GM12878 (cell line): Measurements from ENCODE around the gene SCAMP4. TPM values are rescaled to one million over a fixed set of nuclear protein-coding genes. Genes with fewer than 3 reads are reported as not detected.

ENCODE experiments used
- ATAC-seq: fragments of 200-7000 bp; cut with Tn5 transposase; 3 replicates; pipeline ENCODE4 v1.9.1; 2020; ENCODE audit warnings: mild to moderate bottlenecking, moderate library complexity
- BruUV-seq: library from RNA; stranded (reverse); fragments of 400-500 nt; replicated peaks from 2 replicates; lab custom pipeline; 2021; lab: Mats Ljungman, UMichigan
- CTCF ChIA-PET: fragments of 300-600 bp; sonication (Branson Sonifier 250); formaldehyde crosslinking; extraction: SDS; loops from one replicate; lab custom pipeline; 2021; ENCODE audit warnings: inconsistent platforms; lab: Yijun Ruan, JAX
- POLR2A ChIA-PET: fragments of 350-600 bp; formaldehyde crosslinking; extraction: SDS; loops from one replicate; lab custom pipeline; 2021; ENCODE audit warnings: inconsistent platforms; lab: Charles Lee
- RAD21 ChIA-PET: fragments of 300-600 bp; sonication (Branson Sonifier 250); formaldehyde crosslinking; loops from one replicate; lab custom pipeline; 2023; ENCODE audit warnings: antibody characterized with exemption; ENCODE audit not compliant: unreplicated experiment; lab: Charles Lee
- SMC1A ChIA-PET: fragments of 300-600 bp; sonication (Branson Sonifier 250); formaldehyde crosslinking; loops from one replicate; lab custom pipeline; 2023; ENCODE audit not compliant: unreplicated experiment, uncharacterized antibody; lab: Charles Lee
- DNase-seq: peaks from one replicate; pipeline ENCODE4 v3.0.0-alpha.2; 2011; ENCODE audit warnings: low read depth, low spot score
- FAIRE-seq: peaks from 3 replicates; lab custom pipeline; 2011; peaks lifted over from hg19 to GRCh38; lab: Jason Lieb, UNC
- H2AFZ ChIP-seq: 2 replicates; pipeline ENCODE4 v1.6.0; 2011; ENCODE audit warnings: low read depth, low read length, control low read depth; ENCODE audit not compliant: control insufficient read depth
- H3K27ac ChIP-seq: 2 replicates; pipeline ENCODE4 v1.5.1; 2011; ENCODE audit warnings: control low read depth; ENCODE audit not compliant: control insufficient read depth, insufficient read depth
- H3K27me3 ChIP-seq, 2 experiments: replicated peaks in 1 of 2; 2 replicates each; pipeline versions ENCODE4 v1.6.0 to v1.6.1; 2011; ENCODE audit warnings: low read length in 1 of 2; ENCODE audit not compliant: control insufficient read depth in 2 of 2, insufficient read depth in 2 of 2
- H3K36me3 ChIP-seq, 2 experiments: 2 replicates each; pipeline ENCODE4 v1.5.1; 2011; ENCODE audit warnings: low read length in 1 of 2; ENCODE audit not compliant: control insufficient read depth in 2 of 2, insufficient read depth in 2 of 2
- H3K4me1 ChIP-seq: 2 replicates; pipeline ENCODE4 v1.6.1; 2011; ENCODE audit warnings: mild to moderate bottlenecking, low read length, moderate library complexity, mixed read lengths; ENCODE audit not compliant: control insufficient read depth, insufficient read depth
- H3K4me2 ChIP-seq: 2 replicates; pipeline ENCODE4 v1.6.0; 2011; ENCODE audit warnings: control low read depth; ENCODE audit not compliant: control insufficient read depth, insufficient read depth
- H3K4me3 ChIP-seq: fragments of 200-600 bp; sonication (generic); 2 replicates; pipeline ENCODE4 v1.5.1; 2016
- H3K79me2 ChIP-seq: 2 replicates; pipeline ENCODE4 v1.6.0; 2011; ENCODE audit warnings: low read length; ENCODE audit not compliant: control insufficient read depth, insufficient read depth
- H3K9ac ChIP-seq: 2 replicates; pipeline ENCODE4 v1.8.0; 2011; ENCODE audit warnings: low read length, control low read depth, mixed read lengths; ENCODE audit not compliant: control insufficient read depth, insufficient read depth
- H3K9me3 ChIP-seq: replicated peaks from 3 replicates; pipeline ENCODE4 v1.5.1; 2011; ENCODE audit warnings: mild to moderate bottlenecking, low read length; ENCODE audit not compliant: control insufficient read depth, insufficient read depth
- H4K20me1 ChIP-seq: 2 replicates; pipeline ENCODE4 v1.6.0; 2011; ENCODE audit not compliant: control insufficient read depth, insufficient read depth
- BHLHE40 ChIP-seq, 2 experiments: fragments of 450-650 bp in 1 of 2; IDR thresholded peaks; 2 replicates each; pipeline ENCODE4 v1.6.1; 2011 to 2017; ENCODE audit warnings: low read depth in 2 of 2, borderline replicate concordance in 1 of 2, improper control_type of control experiment in 1 of 2, low read length in 1 of 2, mild to moderate bottlenecking in 1 of 2
- BRCA1 ChIP-seq: IDR thresholded peaks from 2 replicates; pipeline ENCODE4 v1.6.1; 2011; ENCODE audit warnings: low read depth, low read length, improper control_type of control experiment
- CBX3 ChIP-seq: fragments of 200-600 bp; sonication (generic); IDR thresholded peaks from 2 replicates; pipeline ENCODE4 v1.6.1; 2016; ENCODE audit warnings: low read depth, borderline replicate concordance
- CHD4 ChIP-seq: fragments of 200-600 bp; sonication (generic); IDR thresholded peaks from 2 replicates; pipeline ENCODE4 v1.6.1; 2016; ENCODE audit warnings: mild to moderate bottlenecking
- CREB1 ChIP-seq: IDR thresholded peaks from 2 replicates; pipeline ENCODE4 v1.6.1; 2012; ENCODE audit warnings: low read depth, mild to moderate bottlenecking, inconsistent platforms
- CREM ChIP-seq: IDR thresholded peaks from 2 replicates; pipeline ENCODE4 v1.6.1; 2014; ENCODE audit warnings: antibody characterized with exemption, low read depth
- IRF4 ChIP-seq: IDR thresholded peaks from 2 replicates; pipeline ENCODE4 v1.6.1; 2011; ENCODE audit warnings: low read depth, low read length
- KDM1A ChIP-seq: fragments of 200-600 bp; sonication (generic); IDR thresholded peaks from 2 replicates; pipeline ENCODE4 v1.6.1; 2016; ENCODE audit warnings: borderline replicate concordance
- LARP7 ChIP-seq: fragments of 450-650 bp; IDR thresholded peaks from 2 replicates; pipeline ENCODE4 v1.6.1; 2017; ENCODE audit warnings: mild to moderate bottlenecking
- MXI1 ChIP-seq: fragments of 150-350 bp; IDR thresholded peaks from 2 replicates; pipeline ENCODE4 v1.6.1; 2011; ENCODE audit warnings: low read depth, mild to moderate bottlenecking, inconsistent platforms, low read length, improper control_type of control experiment
- PML ChIP-seq: IDR thresholded peaks from 2 replicates; pipeline ENCODE4 v1.6.1; 2012; ENCODE audit warnings: low read length, inconsistent platforms
- POLR2AphosphoS5 ChIP-seq: IDR thresholded peaks from 2 replicates; pipeline ENCODE4 v1.6.1; 2011; ENCODE audit warnings: mild to moderate bottlenecking, low read length, inconsistent platforms
- SMAD1 ChIP-seq: fragments of 450-650 bp; IDR thresholded peaks from 2 replicates; pipeline ENCODE4 v1.6.1; 2018; ENCODE audit warnings: mild to moderate bottlenecking, low read depth; ENCODE audit not compliant: partially characterized antibody
- SP1 ChIP-seq: IDR thresholded peaks from one replicate; pipeline ENCODE4 v1.6.1; 2011; ENCODE audit warnings: low read depth, low read length
- STAT3 ChIP-seq: IDR thresholded peaks from 2 replicates; pipeline ENCODE4 v1.6.1; 2011; ENCODE audit warnings: low read depth, low read length, improper control_type of control experiment
- WGBS: methylation state at CpG from one replicate; pipeline ENCODE4 v1.1.6; 2016; ENCODE audit warnings: low lambda C conversion rate; ENCODE audit not compliant: insufficient replicate concordance, insufficient coverage; ENCODE audit errors: missing lambda C conversion rate; 5-methylcytosine and 5-hydroxymethylcytosine counted together
- in situ Hi-C: fragments of 300-500 bp; cut with MboI; formaldehyde crosslinking; loops from 9 replicates; pipeline ENCODE4 v1.14.3; 2018; ENCODE audit warnings: mixed read lengths
- intact Hi-C: fragments of 100-400 bp; cut with micrococcal nuclease; formaldehyde crosslinking; loops from one replicate; pipeline ENCODE4 v1.14.2; 2022; ENCODE audit not compliant: unreplicated experiment
- polyA plus RNA-seq, 11 experiments: library from polyadenylated mRNA; depleted of rRNA in 4 of 11; unstranded in 6 of 11; stranded (reverse) in 5 of 11; fragments of >200 nt; fragmentation: Nextera tagmentation in 4 of 11; fragmentation: Illumina TruSeq in 1 of 11; extraction: Ambion mirVana in 4 of 11; extraction: Trizol in 1 of 11; gene quantifications; 1 replicate in 1 of 11; 2 replicates in 10 of 11; pipeline versions ENCODE4 v1.2.1 to v1.2.3, GENCODE V29; 2011 to 2016; ENCODE audit warnings: inconsistent platforms in 2 of 11, missing spikeins in 2 of 11, low read depth in 1 of 11
- total RNA-seq, 4 experiments: library from RNA; depleted of rRNA in 3 of 4; stranded (reverse); fragments of >200 nt in 3 of 4; fragmentation: Illumina TruSeq in 1 of 4; extraction: Trizol in 1 of 4; gene quantifications; 2 replicates each; pipeline versions ENCODE4 v1.2.1 to v1.2.3, GENCODE V29; 2013 to 2021
- TF ChIP-seq, protein P1 (sequence below): fragments of 450-650 bp; IDR thresholded peaks from 2 replicates; pipeline ENCODE4 v1.6.1; 2016; ENCODE audit warnings: mild to moderate bottlenecking, moderate library complexity, borderline replicate concordance
- TF ChIP-seq, protein P2 (sequence below): IDR thresholded peaks from 2 replicates; pipeline ENCODE4 v1.6.1; 2012; ENCODE audit warnings: mild to moderate bottlenecking, low read depth, low read length

Gene SCAMP4
- total and polyA plus RNA-seq, 10 of the 15 experiments (the other 5 are each of a cell fraction or from before 2014, with no cell fraction given), result 0.63 to 34.7 (median 12.8) TPM

DNA sequence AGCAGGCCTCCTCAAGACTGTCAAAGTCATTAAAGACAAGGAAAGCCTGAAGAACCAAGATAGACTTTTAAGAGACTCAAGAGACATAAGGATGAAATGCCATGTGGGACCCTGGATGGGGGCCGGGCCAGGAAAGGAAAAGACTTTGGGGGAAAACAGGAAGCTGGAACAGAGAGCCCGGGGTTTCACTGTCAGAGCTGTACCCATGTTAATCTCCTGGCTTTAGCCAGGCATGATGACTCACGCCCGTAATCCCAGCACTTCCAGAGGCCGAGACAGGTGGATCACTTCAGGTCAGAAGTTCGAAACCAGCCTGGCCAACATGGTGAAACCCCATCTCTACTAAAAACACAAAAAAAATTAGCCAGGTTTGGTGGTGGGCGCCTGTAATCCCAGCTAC is 36.2 kb upstream of the SCAMP4 start:
- Histone ChIP-seq H2AFZ (no peak overlapping the region), H3K4me2 (no peak overlapping the region), H4K20me1 (no peaks in the 10 kb centered on the region), H3K79me2 (peaks cover 24% of the 10 kb centered on the region), H3K27me3 (no peaks in the 10 kb centered on the region), H3K9ac (no peak overlapping the region), H3K4me3 (no peak overlapping the region), H3K9me3 (no peaks in the 10 kb centered on the region), H3K36me3 (peaks cover 3 to 9% of the 10 kb centered on the region in 2 experiments; a peak in 3 of 4 replicates), H3K27ac (no peak overlapping the region), H3K4me1 (peaks cover 5% of the 10 kb centered on the region; the same call in 1 of the 2 replicates)
- in situ Hi-C loops (loop anchor here (25.0 kb wide), 1 partner anchor 1493 kb away; the partner anchor contains the start of gene NFIC), intact Hi-C loops (no loop called here)
- ChIA-PET RAD21 (interaction anchor here (0.7 kb wide), 1 partner anchor 64 kb away, joined by 3 read pairs; no protein-coding TSS in a partner anchor), CTCF (interaction anchor here (0.8 kb wide), 1 partner anchor 20 kb away, joined by 5 read pairs; the partner anchor contains the start of gene REXO1), POLR2A (interaction anchor here (1.0 kb wide), 1 partner anchor 11 kb away, joined by 3 read pairs; no protein-coding TSS in a partner anchor), SMC1A (interaction anchor here (0.7 to 0.9 kb wide), 3 partner anchors 14 to 181 kb away, joined by 3 to 4 read pairs (median 3); no protein-coding TSS in a partner anchor)
- 84% methylated on average over 7 of the region's 7 CpGs for WGBS
- DNase-seq, result no peak
- TF ChIP-seq LARP7, result no peak
- TF ChIP-seq, protein P1, sequence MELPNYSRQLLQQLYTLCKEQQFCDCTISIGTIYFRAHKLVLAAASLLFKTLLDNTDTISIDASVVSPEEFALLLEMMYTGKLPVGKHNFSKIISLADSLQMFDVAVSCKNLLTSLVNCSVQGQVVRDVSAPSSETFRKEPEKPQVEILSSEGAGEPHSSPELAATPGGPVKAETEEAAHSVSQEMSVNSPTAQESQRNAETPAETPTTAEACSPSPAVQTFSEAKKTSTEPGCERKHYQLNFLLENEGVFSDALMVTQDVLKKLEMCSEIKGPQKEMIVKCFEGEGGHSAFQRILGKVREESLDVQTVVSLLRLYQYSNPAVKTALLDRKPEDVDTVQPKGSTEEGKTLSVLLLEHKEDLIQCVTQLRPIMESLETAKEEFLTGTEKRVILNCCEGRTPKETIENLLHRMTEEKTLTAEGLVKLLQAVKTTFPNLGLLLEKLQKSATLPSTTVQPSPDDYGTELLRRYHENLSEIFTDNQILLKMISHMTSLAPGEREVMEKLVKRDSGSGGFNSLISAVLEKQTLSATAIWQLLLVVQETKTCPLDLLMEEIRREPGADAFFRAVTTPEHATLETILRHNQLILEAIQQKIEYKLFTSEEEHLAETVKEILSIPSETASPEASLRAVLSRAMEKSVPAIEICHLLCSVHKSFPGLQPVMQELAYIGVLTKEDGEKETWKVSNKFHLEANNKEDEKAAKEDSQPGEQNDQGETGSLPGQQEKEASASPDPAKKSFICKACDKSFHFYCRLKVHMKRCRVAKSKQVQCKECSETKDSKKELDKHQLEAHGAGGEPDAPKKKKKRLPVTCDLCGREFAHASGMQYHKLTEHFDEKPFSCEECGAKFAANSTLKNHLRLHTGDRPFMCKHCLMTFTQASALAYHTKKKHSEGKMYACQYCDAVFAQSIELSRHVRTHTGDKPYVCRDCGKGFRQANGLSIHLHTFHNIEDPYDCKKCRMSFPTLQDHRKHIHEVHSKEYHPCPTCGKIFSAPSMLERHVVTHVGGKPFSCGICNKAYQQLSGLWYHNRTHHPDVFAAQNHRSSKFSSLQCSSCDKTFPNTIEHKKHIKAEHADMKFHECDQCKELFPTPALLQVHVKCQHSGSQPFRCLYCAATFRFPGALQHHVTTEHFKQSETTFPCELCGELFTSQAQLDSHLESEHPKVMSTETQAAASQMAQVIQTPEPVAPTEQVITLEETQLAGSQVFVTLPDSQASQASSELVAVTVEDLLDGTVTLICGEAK, result no peak
- TF ChIP-seq BRCA1, result no peak
- TF ChIP-seq SMAD1, result no peak
- TF ChIP-seq BHLHE40 (IDR thresholded peaks at IDR 0.05; ENCODE audit: borderline replicate concordance in 1 of 2, low read depth in 2 of 2, low read length in 1 of 2), result no peak
- TF ChIP-seq, protein P2, sequence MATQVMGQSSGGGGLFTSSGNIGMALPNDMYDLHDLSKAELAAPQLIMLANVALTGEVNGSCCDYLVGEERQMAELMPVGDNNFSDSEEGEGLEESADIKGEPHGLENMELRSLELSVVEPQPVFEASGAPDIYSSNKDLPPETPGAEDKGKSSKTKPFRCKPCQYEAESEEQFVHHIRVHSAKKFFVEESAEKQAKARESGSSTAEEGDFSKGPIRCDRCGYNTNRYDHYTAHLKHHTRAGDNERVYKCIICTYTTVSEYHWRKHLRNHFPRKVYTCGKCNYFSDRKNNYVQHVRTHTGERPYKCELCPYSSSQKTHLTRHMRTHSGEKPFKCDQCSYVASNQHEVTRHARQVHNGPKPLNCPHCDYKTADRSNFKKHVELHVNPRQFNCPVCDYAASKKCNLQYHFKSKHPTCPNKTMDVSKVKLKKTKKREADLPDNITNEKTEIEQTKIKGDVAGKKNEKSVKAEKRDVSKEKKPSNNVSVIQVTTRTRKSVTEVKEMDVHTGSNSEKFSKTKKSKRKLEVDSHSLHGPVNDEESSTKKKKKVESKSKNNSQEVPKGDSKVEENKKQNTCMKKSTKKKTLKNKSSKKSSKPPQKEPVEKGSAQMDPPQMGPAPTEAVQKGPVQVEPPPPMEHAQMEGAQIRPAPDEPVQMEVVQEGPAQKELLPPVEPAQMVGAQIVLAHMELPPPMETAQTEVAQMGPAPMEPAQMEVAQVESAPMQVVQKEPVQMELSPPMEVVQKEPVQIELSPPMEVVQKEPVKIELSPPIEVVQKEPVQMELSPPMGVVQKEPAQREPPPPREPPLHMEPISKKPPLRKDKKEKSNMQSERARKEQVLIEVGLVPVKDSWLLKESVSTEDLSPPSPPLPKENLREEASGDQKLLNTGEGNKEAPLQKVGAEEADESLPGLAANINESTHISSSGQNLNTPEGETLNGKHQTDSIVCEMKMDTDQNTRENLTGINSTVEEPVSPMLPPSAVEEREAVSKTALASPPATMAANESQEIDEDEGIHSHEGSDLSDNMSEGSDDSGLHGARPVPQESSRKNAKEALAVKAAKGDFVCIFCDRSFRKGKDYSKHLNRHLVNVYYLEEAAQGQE, result no peak
- TF ChIP-seq MXI1, result no peak
- TF ChIP-seq CREM, result no peak
- no peak for TF ChIP-seq CREB1
- no peak for TF ChIP-seq PML
- no peak for TF ChIP-seq CHD4
- TF ChIP-seq KDM1A, result no peak
- TF ChIP-seq IRF4, result no peak
- TF ChIP-seq STAT3, result no peak
- no peak for TF ChIP-seq SP1
- TF ChIP-seq POLR2AphosphoS5, result no peak
- TF ChIP-seq CBX3, result no peak
- BruUV-seq, result no TSS peak
- no peak for FAIRE-seq
- no peak for ATAC-seq
